ENCODE measurements around the gene SNRNP25.

Gene SNRNP25

GRCh38 chr16:50769-51591 lies 2.6 kb upstream of the SNRNP25 start:
- in situ Hi-C loops (cut with MboI; ENCODE audit: low sequenced_read_pairs), result no loop called here
- Histone ChIP-seq H3K36me3 (replicated peaks) (peaks cover 66% of the 10 kb centered on the region), H3K4me3 (peak overlapping the region; percentile 7), H3K9me3 (no peaks in the 10 kb centered on the region; the same call in 1 of the 2 replicates), H3K4me1 (peaks cover 12% of the 10 kb centered on the region), H3K27me3 (ENCODE audit: low read depth) (no peaks in the 10 kb centered on the region)
- DNase-seq (ENCODE audit: low spot score in 2 of 2), result no peak

DNA sequence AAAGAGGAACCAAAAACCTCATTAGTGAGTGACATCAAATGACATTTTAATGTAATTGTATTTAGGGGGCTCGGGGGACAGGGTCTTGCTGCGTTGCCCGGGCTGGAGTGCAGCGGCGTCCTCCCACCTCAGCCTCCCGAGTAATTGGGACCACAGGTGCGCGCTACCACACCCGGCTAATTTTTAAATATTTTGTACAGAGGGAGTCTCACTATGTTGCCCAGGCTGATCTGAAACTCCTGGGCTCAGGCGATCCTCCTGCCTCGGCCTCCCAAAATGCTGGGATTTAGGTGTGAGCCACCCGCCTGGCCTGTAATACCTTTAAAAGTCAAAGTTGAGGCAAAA lies 581 bp downstream of the SNRNP25 start:
- peaks cover 73% of the 10 kb centered on the region for H3K36me3 ChIP-seq (replicated peaks)
- in situ Hi-C loops (cut with MboI; ENCODE audit: low sequenced_read_pairs), result no loop called here
- peak overlapping the region; percentile 73 for H3K4me3 ChIP-seq

GRCh38 chr16:55571-56136 lies 2.0 kb downstream of the SNRNP25 start:
- DNase-seq (ENCODE audit: low spot score in 2 of 2), result no peak
- H3K36me3 ChIP-seq (replicated peaks), result peaks cover 71% of the 10 kb centered on the region
- in situ Hi-C loops (cut with MboI; ENCODE audit: low sequenced_read_pairs), result no loop called here
- H3K4me3 ChIP-seq, result no peak overlapping the region
- no peaks in the 10 kb centered on the region; the same call in 1 of the 2 replicates for H3K9me3 ChIP-seq
- peaks cover 12% of the 10 kb centered on the region for H3K4me1 ChIP-seq
- no peaks in the 10 kb centered on the region for H3K27me3 ChIP-seq (ENCODE audit: low read depth)

More for the DNA sequence above, 581 bp downstream of the SNRNP25 start:
- Histone ChIP-seq H3K4me1 (peaks cover 12% of the 10 kb centered on the region), H3K27me3 (ENCODE audit: low read depth) (no peaks in the 10 kb centered on the region), H3K9me3 (no peaks in the 10 kb centered on the region; the same call in 1 of the 2 replicates)
- DNase-seq (ENCODE audit: low spot score in 2 of 2), result no peak

DNA sequence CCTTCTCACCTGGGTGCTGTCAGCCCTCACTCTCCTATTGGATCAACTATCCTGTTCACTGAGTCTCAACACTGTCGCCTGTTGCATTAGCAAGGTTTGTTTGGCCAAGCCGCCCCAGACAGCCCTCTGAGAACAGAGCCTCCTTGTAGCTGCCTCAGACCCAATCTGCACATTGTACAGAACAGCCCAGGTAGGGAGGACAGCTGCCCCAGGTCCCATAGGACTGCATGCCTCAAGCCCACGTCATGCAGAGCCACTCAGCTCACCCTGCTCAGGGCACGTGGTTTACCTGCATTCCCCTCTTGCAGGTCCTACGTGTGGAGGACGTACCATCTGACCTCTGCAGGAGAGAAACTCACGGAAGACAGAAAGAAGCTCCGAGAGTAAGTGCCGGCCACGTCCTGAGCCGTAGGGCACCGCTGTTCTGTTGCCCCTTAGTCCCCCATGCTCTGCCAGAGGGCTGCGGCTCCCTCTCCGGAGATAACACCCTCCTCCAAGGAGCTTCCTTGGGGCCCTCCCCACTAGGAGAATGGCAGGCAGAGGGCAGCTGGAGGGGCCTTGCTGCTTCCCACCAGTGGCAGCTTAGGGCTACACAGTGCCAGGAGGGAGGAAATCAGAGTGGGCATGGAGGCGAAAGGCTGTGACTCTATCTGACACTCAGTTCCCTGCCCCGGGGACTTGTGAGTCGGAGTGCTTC lies 2.8 kb downstream of the SNRNP25 start:
- Histone ChIP-seq H3K9me3 (no peaks in the 10 kb centered on the region; the same call in 1 of the 2 replicates), H3K4me3 (no peak overlapping the region), H3K27me3 (ENCODE audit: low read depth) (no peaks in the 10 kb centered on the region), H3K36me3 (replicated peaks) (peaks cover 67% of the 10 kb centered on the region), H3K4me1 (peaks cover 9% of the 10 kb centered on the region)
- no peak for DNase-seq (ENCODE audit: low spot score in 2 of 2)
- in situ Hi-C loops (cut with MboI; ENCODE audit: low sequenced_read_pairs), result no loop called here

DNA sequence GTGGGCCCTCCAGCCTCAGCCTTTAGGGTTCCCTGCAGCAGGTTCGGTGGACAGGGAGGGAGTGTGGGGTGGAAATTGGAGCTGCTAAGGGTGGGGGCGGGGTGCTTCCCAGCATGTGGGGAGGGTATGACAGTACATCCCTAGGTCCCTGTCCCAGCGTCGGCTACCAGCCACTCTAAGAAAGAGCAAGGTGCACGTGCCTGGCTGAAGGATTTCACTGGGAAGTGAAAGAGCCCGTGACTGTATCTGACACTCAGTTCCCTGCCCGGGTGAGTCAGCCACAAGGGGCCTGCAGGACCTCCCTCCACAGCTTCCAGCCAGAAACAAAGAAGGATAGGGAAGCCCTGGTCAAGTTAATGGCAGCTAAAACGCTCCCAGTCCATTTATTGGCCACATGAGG lies 4.1 kb downstream of the SNRNP25 start:
- no peak for DNase-seq (ENCODE audit: low spot score in 2 of 2)
- Histone ChIP-seq H3K4me1 (peaks cover 8% of the 10 kb centered on the region), H3K4me3 (no peak overlapping the region), H3K9me3 (no peaks in the 10 kb centered on the region; the same call in 1 of the 2 replicates), H3K36me3 (replicated peaks) (peaks cover 71% of the 10 kb centered on the region), H3K27me3 (ENCODE audit: low read depth) (no peaks in the 10 kb centered on the region)
- in situ Hi-C loops (cut with MboI; ENCODE audit: low sequenced_read_pairs), result no loop called here

DNA sequence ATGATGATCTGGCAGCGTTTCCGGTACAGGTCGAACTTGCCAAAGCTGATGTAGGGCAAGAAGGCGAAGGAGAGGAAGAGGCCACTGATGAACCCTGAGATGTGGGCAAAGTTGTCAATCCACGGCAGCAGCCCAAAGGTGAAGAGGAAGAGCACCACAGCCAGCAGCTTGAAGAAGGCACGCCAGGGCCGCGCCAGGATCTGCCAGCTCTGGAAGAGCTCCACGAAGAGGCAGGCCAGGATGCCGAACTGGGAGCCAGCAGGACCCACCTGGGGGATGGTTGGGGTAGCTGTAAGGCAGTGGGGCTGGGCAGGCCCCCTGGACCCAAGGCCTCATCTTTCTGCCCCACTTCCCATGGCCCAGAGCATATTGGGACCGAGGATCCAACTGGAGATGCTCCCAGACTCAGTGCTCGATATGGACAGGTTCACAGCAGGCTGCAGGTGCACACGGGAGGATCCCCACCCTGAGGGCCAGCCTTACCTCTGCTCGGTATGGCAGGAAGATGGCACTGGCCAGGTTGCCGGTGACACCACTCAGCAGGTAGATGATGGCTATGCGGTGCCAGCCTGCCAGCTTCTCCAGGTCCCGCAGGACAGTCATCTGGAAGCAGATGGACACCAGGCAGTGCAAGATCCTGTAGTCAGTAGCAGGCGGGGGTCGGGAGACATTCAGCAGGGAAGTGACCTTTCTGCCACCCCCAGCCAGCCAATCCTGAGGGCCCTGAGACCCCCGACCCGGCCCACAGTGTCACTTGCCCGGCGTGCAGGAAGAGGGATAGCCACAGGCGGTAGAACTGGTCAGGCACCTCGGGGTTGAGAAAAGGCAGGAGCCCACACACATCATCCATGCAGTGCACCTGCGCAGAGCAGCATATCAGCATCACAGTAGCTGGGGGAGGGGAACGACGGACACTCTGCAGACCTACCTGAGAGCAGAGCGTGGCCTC lies 5.1 kb downstream of the SNRNP25 start:
- H3K4me1 ChIP-seq, result peaks cover 8% of the 10 kb centered on the region
- no peak overlapping the region for H3K4me3 ChIP-seq
- in situ Hi-C loops (cut with MboI; ENCODE audit: low sequenced_read_pairs), result no loop called here
- H3K36me3 ChIP-seq (replicated peaks), result peaks cover 71% of the 10 kb centered on the region
- no peaks in the 10 kb centered on the region; the same call in 1 of the 2 replicates for H3K9me3 ChIP-seq
- DNase-seq (ENCODE audit: low spot score in 2 of 2), result no peak
- no peaks in the 10 kb centered on the region for H3K27me3 ChIP-seq (ENCODE audit: low read depth)

GRCh38 chr16:59440-60059 lies 5.9 kb downstream of the SNRNP25 start:
- Histone ChIP-seq H3K4me3 (no peak overlapping the region), H3K27me3 (ENCODE audit: low read depth) (no peaks in the 10 kb centered on the region), H3K36me3 (replicated peaks) (peaks cover 67% of the 10 kb centered on the region), H3K4me1 (peaks cover 3% of the 10 kb centered on the region), H3K9me3 (no peaks in the 10 kb centered on the region)
- in situ Hi-C loops (cut with MboI; ENCODE audit: low sequenced_read_pairs), result no loop called here
- no peak for DNase-seq (ENCODE audit: low spot score in 2 of 2)

DNA sequence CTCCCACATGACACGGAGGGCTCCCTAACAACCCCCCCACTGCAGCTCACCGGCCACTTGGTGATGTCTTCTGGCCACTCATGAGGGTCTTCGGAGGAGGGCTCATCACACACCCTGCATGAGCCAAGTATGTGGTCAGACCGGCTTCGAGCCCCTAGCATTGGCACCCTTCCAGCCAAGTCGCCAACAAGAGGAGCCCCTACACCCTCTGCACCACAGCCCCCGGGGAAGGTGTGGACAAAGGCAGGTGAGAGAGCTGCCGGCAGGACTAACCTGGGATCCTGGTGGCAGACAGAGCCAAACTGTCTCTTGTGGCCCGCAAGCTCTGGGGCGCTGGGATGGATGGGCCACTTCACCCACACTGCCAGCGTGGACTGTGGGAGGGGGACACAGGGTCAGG lies 6.5 kb downstream of the SNRNP25 start:
- peaks cover 61% of the 10 kb centered on the region for H3K36me3 ChIP-seq (replicated peaks)
- no peaks in the 10 kb centered on the region for H3K27me3 ChIP-seq (ENCODE audit: low read depth)
- in situ Hi-C loops (cut with MboI; ENCODE audit: low sequenced_read_pairs), result no loop called here
- no peak overlapping the region for H3K4me3 ChIP-seq
- H3K4me1 ChIP-seq, result no peaks in the 10 kb centered on the region
- H3K9me3 ChIP-seq, result no peaks in the 10 kb centered on the region
- DNase-seq (ENCODE audit: low spot score in 2 of 2), result no peak

- Histone ChIP-seq H3K9me3 (no peaks in the 10 kb centered on the region), H3K36me3 (replicated peaks) (peaks cover 51% of the 10 kb centered on the region), H3K4me3 (no peak overlapping the region), H3K27me3 (ENCODE audit: low read depth) (no peaks in the 10 kb centered on the region), H3K4me1 (no peaks in the 10 kb centered on the region)
- no peak for DNase-seq (ENCODE audit: low spot score in 2 of 2)
- in situ Hi-C loops (cut with MboI; ENCODE audit: low sequenced_read_pairs), result no loop called here
Observed at GRCh38 chr16:60929-61878, 7.6 kb downstream of the SNRNP25 start.

DNA sequence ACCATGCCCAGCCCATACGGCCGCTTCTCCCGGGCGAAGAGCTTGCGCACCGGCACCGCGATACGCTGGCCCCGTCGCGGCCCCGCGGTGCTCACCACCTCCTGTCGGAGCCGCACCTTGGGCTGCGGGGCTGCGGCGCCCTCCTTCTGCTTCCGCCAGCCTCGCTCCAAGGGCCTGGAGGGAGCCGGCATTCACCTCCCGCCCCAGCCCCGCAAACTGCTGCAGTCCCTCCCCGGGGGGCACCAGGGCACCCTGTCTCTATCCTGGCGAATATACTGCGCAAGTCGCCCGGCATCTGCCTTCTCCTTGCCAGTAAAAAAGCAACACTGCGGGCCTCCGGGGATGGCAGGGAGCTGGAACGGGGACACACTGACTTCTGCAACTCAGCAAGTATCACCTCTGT lies 8.3 kb downstream of the SNRNP25 start:
- no peak for DNase-seq (ENCODE audit: low spot score in 2 of 2)
- Histone ChIP-seq H3K9me3 (no peaks in the 10 kb centered on the region), H3K4me3 (no peak overlapping the region), H3K27me3 (ENCODE audit: low read depth) (no peaks in the 10 kb centered on the region), H3K36me3 (replicated peaks) (peaks cover 44% of the 10 kb centered on the region), H3K4me1 (no peaks in the 10 kb centered on the region)
- in situ Hi-C loops (cut with MboI; ENCODE audit: low sequenced_read_pairs), result no loop called here

- Histone ChIP-seq H3K36me3 (replicated peaks) (peaks cover 39% of the 10 kb centered on the region), H3K27me3 (ENCODE audit: low read depth) (no peaks in the 10 kb centered on the region), H3K4me1 (no peaks in the 10 kb centered on the region), H3K9me3 (no peaks in the 10 kb centered on the region), H3K4me3 (no peak overlapping the region)
- in situ Hi-C loops (cut with MboI; ENCODE audit: low sequenced_read_pairs), result no loop called here
- no peak for DNase-seq (ENCODE audit: low spot score in 2 of 2)
Observed at GRCh38 chr16:62283-62967, 8.8 kb downstream of the SNRNP25 start.

- peaks cover 33% of the 10 kb centered on the region for H3K36me3 ChIP-seq (replicated peaks)
- no peak overlapping the region for H3K4me3 ChIP-seq
- in situ Hi-C loops (cut with MboI; ENCODE audit: low sequenced_read_pairs), result no loop called here
- H3K4me1 ChIP-seq, result no peaks in the 10 kb centered on the region
- no peak for DNase-seq (ENCODE audit: low spot score in 2 of 2)
- no peaks in the 10 kb centered on the region for H3K9me3 ChIP-seq
- H3K27me3 ChIP-seq (ENCODE audit: low read depth), result no peaks in the 10 kb centered on the region
Observed at GRCh38 chr16:62968-63391, 9.4 kb downstream of the SNRNP25 start.

Data from HAP-1 (cell line).